HepG2 (cell line): ENCODE measurements around the gene ZNF770. TPM values are rescaled to one million over a fixed set of nuclear protein-coding genes. Genes with fewer than 3 reads are reported as not detected.

Source experiments
- ARID3A ChIP-seq: IDR thresholded peaks from 2 replicates; pipeline ENCODE4 v1.6.1; 2012; ENCODE audit warnings: low read depth, low read length, improper control_type of control experiment
- ATRX ChIP-seq: sonication (generic); formaldehyde crosslinking; IDR thresholded peaks from 2 replicates; pipeline ENCODE4 v1.4.0; 2020; ENCODE audit warnings: missing genetic modification reagents, borderline replicate concordance
- CEBPG ChIP-seq: IDR thresholded peaks from 2 replicates; pipeline ENCODE4 v1.6.1; 2016
- HMGXB4 ChIP-seq, 2 experiments: sonication (generic) in 1 of 2; formaldehyde crosslinking in 1 of 2; IDR thresholded peaks; 2 replicates each; pipeline versions ENCODE4 v1.4.0 to v1.6.1; 2018 to 2020; ENCODE audit warnings: missing genetic modification reagents in 2 of 2, borderline replicate concordance in 1 of 2, low read depth in 1 of 2, mild to moderate bottlenecking in 1 of 2, missing biosample characterization in 1 of 2
- KMT2B ChIP-seq: IDR thresholded peaks from 2 replicates; pipeline ENCODE4 v1.6.1; 2016; ENCODE audit warnings: missing genetic modification reagents, missing compliant biosample characterization
- LBX2 ChIP-seq: sonication (generic); formaldehyde crosslinking; IDR thresholded peaks from 2 replicates; pipeline ENCODE4 v1.5.0; 2020; ENCODE audit warnings: missing genetic modification reagents, mild to moderate bottlenecking, borderline replicate concordance
- MAFK ChIP-seq, 2 experiments: IDR thresholded peaks in 1 of 2; conservative IDR thresholded peaks in 1 of 2; 2 replicates each; pipeline ENCODE4 v1.6.1; 2011; ENCODE audit warnings: improper control_type of control experiment in 2 of 2, low read length in 2 of 2
- MED8 ChIP-seq: sonication (generic); formaldehyde crosslinking; IDR thresholded peaks from 2 replicates; pipeline ENCODE4 v1.8.1; 2023; ENCODE audit warnings: mild to moderate bottlenecking, missing genetic modification reagents; ENCODE audit not compliant: insufficient replicate concordance
- NFYB ChIP-seq: sonication (generic); formaldehyde crosslinking; IDR thresholded peaks from 2 replicates; pipeline ENCODE4 v1.4.0; 2020; ENCODE audit warnings: missing genetic modification reagents
- NR2F6 ChIP-seq, 2 experiments: IDR thresholded peaks; 2 replicates each; pipeline ENCODE4 v1.6.1; 2016; ENCODE audit warnings: antibody characterized with exemption in 1 of 2, mild to moderate bottlenecking in 1 of 2
- NR3C1 ChIP-seq: sonication (generic); formaldehyde crosslinking; IDR thresholded peaks from 2 replicates; pipeline ENCODE4 v1.4.0; 2020; ENCODE audit warnings: missing genetic modification reagents
- RBM39 ChIP-seq: fragments of 200-400 bp; formaldehyde crosslinking; IDR thresholded peaks from one replicate; pipeline ENCODE4 v1.6.1; 2018; ENCODE audit warnings: antibody characterized with exemption, mild to moderate bottlenecking, low read depth, low read length; ENCODE audit not compliant: poor library complexity, severe bottlenecking
- SALL1 ChIP-seq: sonication (generic); formaldehyde crosslinking; IDR thresholded peaks from 2 replicates; pipeline ENCODE4 v1.8.0; 2022; ENCODE audit warnings: mild to moderate bottlenecking, missing genetic modification reagents
- SIN3B ChIP-seq: fragments of 150-350 bp; IDR thresholded peaks from 2 replicates; pipeline ENCODE4 v1.6.1; 2014; ENCODE audit warnings: low read length
- SMAD9 ChIP-seq: sonication (generic); formaldehyde crosslinking; IDR thresholded peaks from 2 replicates; pipeline ENCODE4 v1.5.1; 2020; ENCODE audit warnings: mild to moderate bottlenecking, missing genetic modification reagents
- SNAI1 ChIP-seq: sonication (generic); formaldehyde crosslinking; IDR thresholded peaks from 2 replicates; pipeline ENCODE4 v1.5.0; 2020; ENCODE audit warnings: mild to moderate bottlenecking, missing genetic modification reagents, borderline replicate concordance
- SRSF4 ChIP-seq: fragments of 200-400 bp; formaldehyde crosslinking; IDR thresholded peaks from one replicate; pipeline ENCODE4 v1.6.1; 2018; ENCODE audit warnings: mild to moderate bottlenecking, low read depth, low read length, moderate library complexity; ENCODE audit not compliant: poor library complexity, severe bottlenecking
- TAF1 ChIP-seq: sonication (generic); formaldehyde crosslinking; IDR thresholded peaks from 2 replicates; pipeline ENCODE4 v1.4.0; 2020; ENCODE audit warnings: missing genetic modification reagents
- ZBTB14 ChIP-seq: sonication (generic); formaldehyde crosslinking; IDR thresholded peaks from 2 replicates; pipeline ENCODE4 v1.4.0; 2020; ENCODE audit warnings: missing genetic modification reagents
- ZBTB20 ChIP-seq: sonication (generic); formaldehyde crosslinking; IDR thresholded peaks from 2 replicates; pipeline ENCODE4 v1.8.1; 2023; ENCODE audit warnings: missing genetic modification reagents, low read depth, mild to moderate bottlenecking, borderline replicate concordance
- ZNF234 ChIP-seq: sonication (generic); formaldehyde crosslinking; conservative IDR thresholded peaks from 2 replicates; pipeline ENCODE4 v1.5.1; 2020; ENCODE audit warnings: mild to moderate bottlenecking, missing genetic modification reagents
- ZNF761 ChIP-seq: sonication (generic); formaldehyde crosslinking; conservative IDR thresholded peaks from 2 replicates; pipeline ENCODE4 v1.4.0; 2020; ENCODE audit warnings: mild to moderate bottlenecking, missing genetic modification reagents
- ZNF782 ChIP-seq: sonication (generic); formaldehyde crosslinking; IDR thresholded peaks from 2 replicates; pipeline ENCODE4 v1.4.0; 2020; ENCODE audit warnings: missing genetic modification reagents, mild to moderate bottlenecking, borderline replicate concordance
- ZSCAN30 ChIP-seq: sonication (generic); formaldehyde crosslinking; IDR thresholded peaks from 2 replicates; pipeline ENCODE4 v1.5.0; 2020; ENCODE audit warnings: mild to moderate bottlenecking, missing genetic modification reagents
- polyA plus RNA-seq, 8 experiments: library from polyadenylated mRNA; depleted of rRNA in 3 of 8; stranded (reverse) in 7 of 8; unstranded in 1 of 8; fragments of >200 nt; fragmentation: Illumina TruSeq in 4 of 8; extraction: Trizol in 4 of 8; gene quantifications; 2 replicates each; pipeline versions ENCODE4 v1.2.1 to v1.2.3, GENCODE V29; 2011 to 2016; ENCODE audit warnings: low read depth in 4 of 8, missing spikeins in 1 of 8, mixed read lengths in 1 of 8; ENCODE audit not compliant: insufficient read depth in 1 of 8
- total RNA-seq, 5 experiments: library from RNA; depleted of rRNA; stranded (reverse); fragments of >200 nt; fragmentation: Illumina TruSeq; extraction: Trizol; gene quantifications; 2 replicates each; pipeline ENCODE4 v1.2.3, GENCODE V29; 2016; ENCODE audit warnings: low read depth in 1 of 5

Gene ZNF770
- total and polyA plus RNA-seq, 2 of the 13 experiments (the other 11 are each of a cell fraction or from before 2014, with no cell fraction given) = 15.5 to 33.1 TPM

- TF ChIP-seq SNAI1 (no peak), LBX2 (CRISPR knock-in tag) (peak; percentile 75; the same call in 1 of the 2 replicates), RBM39 (peak; percentile 93), SMAD9 (CRISPR knock-in tag) (no peak), CEBPG (CRISPR knock-in tag) (peak; percentile 16; the same call in 1 of the 2 replicates), TAF1 (peak; percentile 91), ZNF782 (peak; percentile 69), SALL1 (CRISPR knock-in tag) (peak; percentile 92), NFYB (CRISPR knock-in tag) (no peak), ZBTB20 (CRISPR knock-in tag) (no peak; the same call in 1 of the 2 replicates), NR2F6 (IDR thresholded peaks at IDR 0.05) (no peak), NR2F6 (CRISPR knock-in tag; IDR thresholded peaks at IDR 0.05) (no peak), ZNF234 (CRISPR knock-in tag) (peak; percentile 77), ATRX (CRISPR knock-in tag) (no peak), ZSCAN30 (CRISPR knock-in tag) (peak; percentile 66; the same call in 1 of the 2 replicates), ARID3A (0 out of 2 replicates have a peak, but pooled peaks have one; percentile 24), SRSF4 (no peak), ZBTB14 (CRISPR knock-in tag) (peak; percentile 87), SIN3B (peak; percentile 82), KMT2B (peak; percentile 81; the same call in 1 of the 2 replicates), MED8 (CRISPR knock-in tag) (peak; percentile 42), HMGXB4 (CRISPR knock-in tag; IDR thresholded peaks at IDR 0.05; ENCODE audit: borderline replicate concordance in 1 of 2, low read depth in 1 of 2) (peak; percentile 89 to 91), NR3C1 (no peak), MAFK (conservative IDR thresholded peaks at IDR 0.05 in 1 of 2, IDR thresholded peaks at IDR 0.05 in 1 of 2; ENCODE audit: low read length in 2 of 2) (0 out of 4 replicates have a peak, but pooled peaks of 1 of the 2 experiments have one; percentile 37), ZNF761 (CRISPR knock-in tag) (peak; percentile 85; the same call in 1 of the 2 replicates)
Observed at GRCh38 chr15:34988027-34988902, at the start of gene ZNF770 (continued).
